ENCODE measurements around the gene SORCS3. TPM values are rescaled to one million over a fixed set of nuclear protein-coding genes. Genes with fewer than 3 reads are reported as not detected.
A peak's percentile ranks its signal among the peaks of the same experiment; 100 is the strongest.

The SORCS3 gene
- total and polyA plus RNA-seq, 9 of the 15 experiments (the other 6 are each of a cell fraction or from before 2014, with no cell fraction given), result not detected

DNA sequence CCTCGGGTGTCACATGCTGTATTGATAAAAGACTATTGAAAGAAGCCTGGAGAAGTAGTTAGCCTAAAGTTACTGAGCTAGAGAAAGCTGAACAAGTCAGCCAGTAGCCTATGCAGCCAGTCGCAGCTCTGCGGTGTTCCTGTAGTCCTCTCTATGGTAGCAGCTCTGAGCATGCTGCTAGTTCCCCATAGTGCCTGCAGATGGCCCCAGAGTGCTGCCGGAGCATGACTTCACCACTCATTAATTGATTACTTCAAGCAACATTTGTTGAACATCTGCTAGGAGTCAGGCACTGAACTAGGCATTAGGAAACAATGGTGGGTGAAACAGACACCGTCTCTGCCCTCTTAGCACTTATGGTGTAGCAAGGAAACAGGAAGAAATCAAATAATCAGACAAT is 422.7 kb downstream of the SORCS3 start:
- TF ChIP-seq CXXC5 (CRISPR knock-in tag; IDR thresholded peaks at IDR 0.05) (no peak), RAD21 (CRISPR knock-in tag; conservative IDR thresholded peaks at IDR 0.05 in 1 of 2, IDR thresholded peaks at IDR 0.05 in 1 of 2) (peak in 1 of 2 experiments; percentile 35; a peak in 1 of 4 replicates), TRIM24 (IDR thresholded peaks at IDR 0.05) (no peak)
- TF ChIP-seq, protein P1, sequence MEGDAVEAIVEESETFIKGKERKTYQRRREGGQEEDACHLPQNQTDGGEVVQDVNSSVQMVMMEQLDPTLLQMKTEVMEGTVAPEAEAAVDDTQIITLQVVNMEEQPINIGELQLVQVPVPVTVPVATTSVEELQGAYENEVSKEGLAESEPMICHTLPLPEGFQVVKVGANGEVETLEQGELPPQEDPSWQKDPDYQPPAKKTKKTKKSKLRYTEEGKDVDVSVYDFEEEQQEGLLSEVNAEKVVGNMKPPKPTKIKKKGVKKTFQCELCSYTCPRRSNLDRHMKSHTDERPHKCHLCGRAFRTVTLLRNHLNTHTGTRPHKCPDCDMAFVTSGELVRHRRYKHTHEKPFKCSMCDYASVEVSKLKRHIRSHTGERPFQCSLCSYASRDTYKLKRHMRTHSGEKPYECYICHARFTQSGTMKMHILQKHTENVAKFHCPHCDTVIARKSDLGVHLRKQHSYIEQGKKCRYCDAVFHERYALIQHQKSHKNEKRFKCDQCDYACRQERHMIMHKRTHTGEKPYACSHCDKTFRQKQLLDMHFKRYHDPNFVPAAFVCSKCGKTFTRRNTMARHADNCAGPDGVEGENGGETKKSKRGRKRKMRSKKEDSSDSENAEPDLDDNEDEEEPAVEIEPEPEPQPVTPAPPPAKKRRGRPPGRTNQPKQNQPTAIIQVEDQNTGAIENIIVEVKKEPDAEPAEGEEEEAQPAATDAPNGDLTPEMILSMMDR (IDR thresholded peaks at IDR 0.05 in 2 of 3, conservative IDR thresholded peaks at IDR 0.05 in 1 of 3; ENCODE audit: insufficient read depth in 2 of 3, low read depth in 1 of 3, low read length in 3 of 3), result 0 out of 6 replicates have a peak, but pooled peaks of 1 of the 3 experiments have one; percentile 21
- POLR2A ChIA-PET, result no interaction called here

More for the DNA sequence above, 422.7 kb downstream of the SORCS3 start:
- Histone ChIP-seq H3K9ac (ENCODE audit: insufficient read depth in 1 of 2, low read depth in 2 of 2, low read length in 2 of 2) (no peak overlapping the region), H4K20me1 (replicated peaks; ENCODE audit: control insufficient read depth, insufficient read depth, low read length) (no peaks in the 10 kb centered on the region), H3K4me3 (no peak overlapping the region), H3K4me1 (replicated peaks in 1 of 2; ENCODE audit: control insufficient read depth in 2 of 2, insufficient read depth in 2 of 2, low read length in 2 of 2) (no peaks in the 10 kb centered on the region), H3K27me3 (ENCODE audit: control insufficient read depth in 2 of 2, insufficient read depth in 2 of 2, low read length in 2 of 2) (no peaks in the 10 kb centered on the region), H3K79me2 (ENCODE audit: control insufficient read depth, insufficient read depth, low read length) (no peaks in the 10 kb centered on the region), H2AFZ (ENCODE audit: low read depth, low read length) (no peak overlapping the region), H3K9me3 (replicated peaks; ENCODE audit: control insufficient read depth, insufficient read depth, low read depth, low read length) (no peaks in the 10 kb centered on the region), H3K27ac (ENCODE audit: extremely low read depth, low read depth, low read length) (no peak overlapping the region), H3K9me1 (ENCODE audit: control insufficient read depth, insufficient read depth, low read length) (no peaks in the 10 kb centered on the region), H3K4me2 (ENCODE audit: insufficient read depth, low read length) (no peak overlapping the region), H3K36me3 (ENCODE audit: control insufficient read depth, insufficient read depth, low read length) (no peaks in the 10 kb centered on the region)
- ATAC-seq (no peak), FAIRE-seq (no peak), DNase-seq (ENCODE audit: extremely low read depth in 1 of 4, low spot score in 3 of 4) (peak in 3 of 4 experiments; percentile 0 to 7 (median 3))
- 2% methylated on average over 5 of the region's 5 CpGs for WGBS (ENCODE audit: insufficient coverage, low coverage, missing lambda C conversion rate)
- intact Hi-C loops (cut with micrococcal nuclease), result no loop called here
- BruUV-seq (replicated peaks), result no TSS peak
- CTCF ChIA-PET (ENCODE audit: low intra/inter-chr PET ratio), result no interaction called here
- in situ Hi-C loops (cut with MboI), result no loop called here

Data from K562 (cell line).